Adrenal gland (tissue), 12 donors: Measurements from ENCODE around the gene PPY. TPM values are rescaled to one million over a fixed set of nuclear protein-coding genes. Genes with fewer than 3 reads are reported as not detected.

Experiments used
- DNase-seq, 7 donors: peaks; one replicate each; pipeline ENCODE4 v3.0.0-alpha.2; 2019 to 2020
- H3K27ac ChIP-seq, 5 donors: fragments of 200-600 bp; sonication (generic) in 4 of 5; 1 replicate in 3 of 5; 2 replicates in 2 of 5; pipeline versions ENCODE4 v1.5.1 to v1.8.0; 2016 to 2020; ENCODE audit warnings: mild to moderate bottlenecking in 1 of 5
- H3K27me3 ChIP-seq: fragments of 200-600 bp; 2 replicates; pipeline ENCODE4 v1.8.0; 2021
- H3K36me3 ChIP-seq, 2 donors: fragments of 200-600 bp; replicated peaks in 1 of 2; 1 replicate in 1 of 2; 2 replicates in 1 of 2; pipeline versions ENCODE4 v1.5.1 to v1.8.0; 2018 to 2022
- H3K4me1 ChIP-seq, 2 donors: fragments of 200-600 bp; replicated peaks in 1 of 2; 1 replicate in 1 of 2; 2 replicates in 1 of 2; pipeline versions ENCODE4 v1.5.1 to v1.8.0; 2018 to 2021
- H3K4me3 ChIP-seq, 4 donors: fragments of 200-600 bp; sonication (generic) in 3 of 4; one replicate each; pipeline ENCODE4 v1.5.1; 2016 to 2018
- H3K9me3 ChIP-seq, 3 donors: fragments of 200-600 bp; sonication (generic) in 1 of 3; replicated peaks in 1 of 3; 1 replicate in 2 of 3; 2 replicates in 1 of 3; pipeline versions ENCODE4 v1.5.1 to v1.8.0; 2016 to 2021
- CTCF ChIP-seq, 6 experiments: fragments of 450-650 bp in 4 of 6; fragments of 200-600 bp in 2 of 6; sonication (generic) in 1 of 6; IDR thresholded peaks; 1 replicate in 5 of 6; 2 replicates in 1 of 6; pipeline versions ENCODE4 v1.5.1 to v1.8.0; 2016 to 2021; ENCODE audit warnings: antibody characterized with exemption in 6 of 6, mild to moderate bottlenecking in 2 of 6, moderate library complexity in 1 of 6
- POLR2A ChIP-seq, 2 donors: fragments of 450-650 bp; IDR thresholded peaks; one replicate each; pipeline ENCODE4 v1.6.1; 2017; ENCODE audit warnings: antibody characterized with exemption in 2 of 2, mild to moderate bottlenecking in 2 of 2, moderate library complexity in 1 of 2
- WGBS, 4 donors: extraction: QIAGEN DNeasy Blood & Tissue Kit in 2 of 4; methylation state at CpG; one replicate each; pipeline versions ENCODE4 v1.1.5 to v1.1.7; 2013 to 2017; 5-methylcytosine and 5-hydroxymethylcytosine counted together
- intact Hi-C, 2 donors: fragments of 100-400 bp; cut with DNase I; formaldehyde crosslinking; loops; one replicate each; pipeline versions ENCODE4 v1.14.1 to v1.15.0; 2022 to 2023
- polyA plus RNA-seq, 3 donors: library from polyadenylated mRNA; stranded (reverse); fragments of 200-250 nt in 2 of 3; fragments of 350-450 nt in 1 of 3; fragmentation: Illumina TruSeq in 1 of 3; extraction: RNeasy Lipid Tissue Mini Kit (QIAGEN cat#74804) in 1 of 3; gene quantifications; one replicate each; pipeline ENCODE4 v1.2.3, GENCODE V29; 2013 to 2014
- total RNA-seq, 9 donors: library from RNA; depleted of rRNA in 4 of 9; stranded (reverse); fragments of >200 nt in 4 of 9; fragments of 120-200 nt in 1 of 9; fragmentation: NEBNext Ultra II Directional in 1 of 9; extraction: Animal tissue kit (Norgen Biotek cat#: 25700) in 1 of 9; gene quantifications; one replicate each; pipeline versions ENCODE4 v1.1.0 to v1.2.4, GENCODE V29; 2013 to 2023
- donor health status: healthy with polysubstance abuse.
- donor health status: Bipolar disorder and iron deficiency.
- donor health status: DM: yes; HTN: yes; CAD: no.
- donor health status: DM: no; HTN: no; CAD: no.
- donor health status: DM: no; HTN: no; CAD: no.
- donor health status: DM: yes; HTN: yes; CAD: no.

PPY gene
- total and polyA plus RNA-seq, 12 donors: not detected

GRCh38 chr17:43914451-43914850 lies 27.8 kb downstream of the PPY start:
- no peak for DNase-seq
- Histone ChIP-seq H3K4me3 (no peak overlapping the region), H3K27ac (no peak overlapping the region), H3K36me3 (no peaks in the 10 kb centered on the region), H3K4me1 (no peaks in the 10 kb centered on the region), H3K27me3 (peaks cover 4% of the 10 kb centered on the region), H3K9me3 (no peaks in the 10 kb centered on the region)
- intact Hi-C loops: no loop called here
- WGBS, 4 donors: 51 to 66% (median 56%) methylated on average over 2 of the region's 2 CpGs
- TF ChIP-seq POLR2A (IDR thresholded peaks at IDR 0.05): no peak
- no peak for TF ChIP-seq CTCF (IDR thresholded peaks at IDR 0.05)

- H3K27me3 ChIP-seq: peaks cover under 1% of the 10 kb centered on the region
- no peaks in the 10 kb centered on the region for H3K36me3 ChIP-seq
- intact Hi-C loops: no loop called here
- TF ChIP-seq CTCF (IDR thresholded peaks at IDR 0.05): no peak
- TF ChIP-seq POLR2A (IDR thresholded peaks at IDR 0.05): no peak
- H3K27ac ChIP-seq: no peak overlapping the region
- H3K9me3 ChIP-seq: no peaks in the 10 kb centered on the region
- no peak for DNase-seq
- H3K4me3 ChIP-seq: no peak overlapping the region
- 64 to 91% (median 78%) methylated on average over 4 to 6 of the region's 6 CpGs for WGBS, 4 donors
- H3K4me1 ChIP-seq: no peaks in the 10 kb centered on the region
Measured at GRCh38 chr17:43913584-43913983, 28.7 kb downstream of the PPY start.

GRCh38 chr17:43912635-43913304 lies 29.5 kb downstream of the PPY start:
- TF ChIP-seq POLR2A (IDR thresholded peaks at IDR 0.05) (no peak), CTCF (IDR thresholded peaks at IDR 0.05) (no peak)
- Histone ChIP-seq H3K4me3 (no peak overlapping the region), H3K27me3 (no peaks in the 10 kb centered on the region), H3K4me1 (peaks cover 0 to 5% of the 10 kb centered on the region in 2 donors), H3K9me3 (no peaks in the 10 kb centered on the region), H3K27ac (no peak overlapping the region), H3K36me3 (no peaks in the 10 kb centered on the region)
- intact Hi-C loops: no loop called here
- 48 to 64% (median 60%) methylated on average over 4 of the region's 4 CpGs for WGBS, 4 donors
- no peak for DNase-seq

GRCh38 chr17:43911904-43912303 lies 30.4 kb downstream of the PPY start:
- intact Hi-C loops: no loop called here
- H3K27me3 ChIP-seq: peaks cover 4% of the 10 kb centered on the region
- no peaks in the 10 kb centered on the region for H3K9me3 ChIP-seq
- DNase-seq: no peak
- no peak for TF ChIP-seq POLR2A (IDR thresholded peaks at IDR 0.05)
- no peak for TF ChIP-seq CTCF (IDR thresholded peaks at IDR 0.05)
- H3K4me3 ChIP-seq: no peak overlapping the region
- no peak overlapping the region for H3K27ac ChIP-seq
- H3K4me1 ChIP-seq: peaks cover 0 to 5% of the 10 kb centered on the region in 2 donors
- WGBS, 4 donors: 59 to 70% (median 66%) methylated on average over 7 to 8 of the region's 8 CpGs
- no peaks in the 10 kb centered on the region for H3K36me3 ChIP-seq
